ENCODE measurements around the gene DDX42. TPM values are rescaled to one million over a fixed set of nuclear protein-coding genes. Genes with fewer than 3 reads are reported as not detected.

Gene DDX42
- total RNA-seq, 1 donor from 2014 or later = 51.7 TPM

GRCh38 chr17:63804328-63804727 is 30.4 kb downstream of the DDX42 start:
- DNase-seq = no peak
- no peak overlapping the region for H3K27ac ChIP-seq (replicated peaks)
- no peaks in the 10 kb centered on the region for H3K9me3 ChIP-seq (replicated peaks)
- TF ChIP-seq CTCF (IDR thresholded peaks at IDR 0.05; ENCODE audit: borderline replicate concordance) = no peak
- H3K4me3 ChIP-seq = no peak overlapping the region
- intact Hi-C loops (cut with micrococcal nuclease) = no loop called here
- no peaks in the 10 kb centered on the region for H3K4me1 ChIP-seq
- peaks cover 100% of the 10 kb centered on the region for H3K36me3 ChIP-seq
- H3K27me3 ChIP-seq (ENCODE audit: low read depth) = no peaks in the 10 kb centered on the region

GRCh38 chr17:63805591-63805990 is 31.6 kb downstream of the DDX42 start:
- DNase-seq = no peak
- intact Hi-C loops (cut with micrococcal nuclease) = no loop called here
- H3K36me3 ChIP-seq = peaks cover 100% of the 10 kb centered on the region

GRCh38 chr17:63809970-63810369 is 36.0 kb downstream of the DDX42 start:
- Histone ChIP-seq H3K4me3 (no peak overlapping the region), H3K36me3 (peaks cover 100% of the 10 kb centered on the region), H3K4me1 (no peaks in the 10 kb centered on the region), H3K9me3 (replicated peaks) (no peaks in the 10 kb centered on the region), H3K27ac (replicated peaks) (no peak overlapping the region), H3K27me3 (ENCODE audit: low read depth) (no peaks in the 10 kb centered on the region)
- no peak for DNase-seq
- intact Hi-C loops (cut with micrococcal nuclease) = no loop called here
- TF ChIP-seq CTCF (IDR thresholded peaks at IDR 0.05; ENCODE audit: borderline replicate concordance) = no peak

More at GRCh38 chr17:63805591-63805990, 31.6 kb downstream of the DDX42 start:
- H3K9me3 ChIP-seq (replicated peaks) = no peaks in the 10 kb centered on the region
- no peak overlapping the region for H3K4me3 ChIP-seq
- H3K4me1 ChIP-seq = no peaks in the 10 kb centered on the region
- no peak for TF ChIP-seq CTCF (IDR thresholded peaks at IDR 0.05; ENCODE audit: borderline replicate concordance)
- H3K27ac ChIP-seq (replicated peaks) = no peak overlapping the region
- no peaks in the 10 kb centered on the region for H3K27me3 ChIP-seq (ENCODE audit: low read depth)

GRCh38 chr17:63816123-63816522 is 42.2 kb downstream of the DDX42 start:
- no peaks in the 10 kb centered on the region for H3K27me3 ChIP-seq (ENCODE audit: low read depth)
- intact Hi-C loops (cut with micrococcal nuclease) = no loop called here
- H3K9me3 ChIP-seq (replicated peaks) = no peaks in the 10 kb centered on the region
- H3K4me3 ChIP-seq = no peak overlapping the region
- peaks cover 13% of the 10 kb centered on the region for H3K4me1 ChIP-seq
- TF ChIP-seq CTCF (IDR thresholded peaks at IDR 0.05; ENCODE audit: borderline replicate concordance) = no peak
- no peak for DNase-seq
- no peak overlapping the region for H3K27ac ChIP-seq (replicated peaks)
- H3K36me3 ChIP-seq = peaks cover 100% of the 10 kb centered on the region

GRCh38 chr17:63816669-63817068 is 42.7 kb downstream of the DDX42 start:
- H3K36me3 ChIP-seq = peaks cover 100% of the 10 kb centered on the region
- no peak for DNase-seq
- intact Hi-C loops (cut with micrococcal nuclease) = no loop called here
- no peak overlapping the region for H3K27ac ChIP-seq (replicated peaks)
- TF ChIP-seq CTCF (IDR thresholded peaks at IDR 0.05; ENCODE audit: borderline replicate concordance) = no peak
- no peaks in the 10 kb centered on the region for H3K27me3 ChIP-seq (ENCODE audit: low read depth)
- H3K4me1 ChIP-seq = peaks cover 13% of the 10 kb centered on the region
- H3K4me3 ChIP-seq = no peak overlapping the region
- no peaks in the 10 kb centered on the region for H3K9me3 ChIP-seq (replicated peaks)

Data from left ventricle myocardium inferior (tissue), 1 donor.